HepG2 (cell line): ENCODE data around the gene STRIP1. TPM values are rescaled to one million over a fixed set of nuclear protein-coding genes. Genes with fewer than 3 reads are reported as not detected.

ENCODE experiments used
- ATAC-seq: fragments of 200-7000 bp; cut with Tn5 transposase; 3 replicates; pipeline ENCODE4 v1.9.1; 2020; ENCODE audit warnings: mild to moderate bottlenecking, moderate library complexity
- BruUV-seq: library from RNA; stranded (reverse); fragments of 400-500 nt; replicated peaks from 2 replicates; lab custom pipeline; 2021; lab: Mats Ljungman, UMichigan
- CTCF ChIA-PET: fragments of 300-600 bp; formaldehyde crosslinking; extraction: SDS; loops from one replicate; lab custom pipeline; 2021; ENCODE audit warnings: low total read pairs, inconsistent platforms, low intra/inter-chr PET ratio; lab: Yijun Ruan, JAX
- POLR2A ChIA-PET: fragments of 350-600 bp; sonication (Branson Sonifier 250); formaldehyde crosslinking; loops from one replicate; lab custom pipeline; 2020; ENCODE audit warnings: antibody characterized with exemption, inconsistent platforms; lab: Yijun Ruan, JAX
- DNase-seq: peaks from one replicate; pipeline ENCODE4 v3.0.0-alpha.2; 2015; ENCODE audit warnings: low spot score
- FAIRE-seq: peaks from 3 replicates; lab custom pipeline; 2011; peaks lifted over from hg19 to GRCh38; lab: Jason Lieb, UNC
- H2AFZ ChIP-seq: one replicate; pipeline ENCODE4 v1.6.1; 2011; ENCODE audit warnings: low read length, inconsistent platforms
- H3K27ac ChIP-seq: fragments of 300-600 bp; 3 replicates; pipeline ENCODE4 v1.8.0; 2011; ENCODE audit warnings: mixed run types, mild to moderate bottlenecking, mixed read lengths, low read length, inconsistent platforms; ENCODE audit not compliant: insufficient read depth; ENCODE audit errors: extremely low read length
- H3K27me3 ChIP-seq, 2 experiments: fragments of 200-600 bp in 1 of 2; 2 replicates in 1 of 2; 3 replicates in 1 of 2; pipeline versions ENCODE4 v1.6.0 to v1.8.0; 2011; ENCODE audit warnings: low read length in 2 of 2, mild to moderate bottlenecking in 2 of 2, moderate library complexity in 2 of 2, inconsistent platforms in 1 of 2; ENCODE audit not compliant: insufficient read depth in 2 of 2, control insufficient read depth in 1 of 2
- H3K36me3 ChIP-seq, 2 experiments: fragments of 200-600 bp in 1 of 2; replicated peaks in 1 of 2; 2 replicates in 1 of 2; 3 replicates in 1 of 2; pipeline versions ENCODE4 v1.5.1 to v1.8.0; 2011; ENCODE audit warnings: low read length in 2 of 2, inconsistent platforms in 1 of 2; ENCODE audit not compliant: insufficient read depth in 2 of 2, control insufficient read depth in 1 of 2
- H3K4me1 ChIP-seq: 2 replicates; pipeline ENCODE4 v1.5.1; 2012; ENCODE audit warnings: low read length, inconsistent platforms; ENCODE audit not compliant: insufficient read depth
- H3K4me2 ChIP-seq: 2 replicates; pipeline ENCODE4 v1.6.0; 2011; ENCODE audit warnings: low read depth, low read length, inconsistent platforms
- H3K4me3 ChIP-seq, 3 experiments: fragments of 200-600 bp in 1 of 3; sonication (generic), shearing (Covaris generic) in 1 of 3; replicated peaks in 1 of 3; 2 replicates each; pipeline ENCODE4 v1.5.1; 2011 to 2016; ENCODE audit warnings: low read length in 3 of 3, inconsistent platforms in 2 of 3, low read depth in 2 of 3, mild to moderate bottlenecking in 2 of 3, control low read depth in 1 of 3, mixed read lengths in 1 of 3; ENCODE audit not compliant: insufficient read depth in 1 of 3
- H3K79me2 ChIP-seq: one replicate; pipeline ENCODE4 v1.6.1; 2011; ENCODE audit warnings: low read length, inconsistent platforms; ENCODE audit not compliant: insufficient read depth
- H3K9ac ChIP-seq: 2 replicates; pipeline ENCODE4 v1.6.0; 2011; ENCODE audit warnings: mild to moderate bottlenecking, low read depth, low read length, inconsistent platforms; ENCODE audit not compliant: insufficient read depth
- H3K9me3 ChIP-seq: 2 replicates; pipeline ENCODE4 v1.5.1; 2012; ENCODE audit warnings: mild to moderate bottlenecking, low read length
- H4K20me1 ChIP-seq: 2 replicates; pipeline ENCODE4 v1.6.0; 2011; ENCODE audit warnings: inconsistent platforms, mild to moderate bottlenecking, low read length, moderate library complexity; ENCODE audit not compliant: insufficient read depth
- ARID3A ChIP-seq: IDR thresholded peaks from 2 replicates; pipeline ENCODE4 v1.6.1; 2012; ENCODE audit warnings: low read depth, low read length, improper control_type of control experiment
- CENPX ChIP-seq: sonication (generic); formaldehyde crosslinking; IDR thresholded peaks from 2 replicates; pipeline ENCODE4 v1.9.0; 2021; ENCODE audit warnings: mild to moderate bottlenecking, missing genetic modification reagents, moderate library complexity
- GATAD2A ChIP-seq: IDR thresholded peaks from 2 replicates; pipeline ENCODE4 v1.6.1; 2016
- HOXA5 ChIP-seq: sonication (generic); formaldehyde crosslinking; IDR thresholded peaks from 2 replicates; pipeline ENCODE4 v1.4.0; 2020; ENCODE audit warnings: missing genetic modification reagents
- POGK ChIP-seq: sonication (generic); formaldehyde crosslinking; conservative IDR thresholded peaks from 2 replicates; pipeline ENCODE4 v1.8.0; 2022; ENCODE audit warnings: mild to moderate bottlenecking, moderate library complexity, missing genetic modification reagents
- RAD21 ChIP-seq: fragments of 450-650 bp; formaldehyde crosslinking; IDR thresholded peaks from 2 replicates; pipeline ENCODE4 v1.5.0; 2020; ENCODE audit warnings: mild to moderate bottlenecking
- SRF ChIP-seq: IDR thresholded peaks from 2 replicates; pipeline ENCODE4 v1.6.1; 2011; ENCODE audit warnings: mild to moderate bottlenecking, low read depth, low read length, moderate library complexity
- STAG1 ChIP-seq: sonication (generic); formaldehyde crosslinking; IDR thresholded peaks from 2 replicates; pipeline ENCODE4 v1.4.0; 2020; ENCODE audit warnings: missing genetic modification reagents
- ZNF569 ChIP-seq: sonication (generic); formaldehyde crosslinking; IDR thresholded peaks from 2 replicates; pipeline ENCODE4 v1.5.0; 2020; ENCODE audit warnings: mild to moderate bottlenecking, missing genetic modification reagents, moderate library complexity, borderline replicate concordance
- ZNF678 ChIP-seq: sonication (generic); formaldehyde crosslinking; IDR thresholded peaks from 2 replicates; pipeline ENCODE4 v1.4.0; 2020; ENCODE audit warnings: mild to moderate bottlenecking, missing genetic modification reagents
- ZNF724P ChIP-seq: sonication (generic); formaldehyde crosslinking; IDR thresholded peaks from 2 replicates; pipeline ENCODE4 v1.8.0; 2022; ENCODE audit warnings: missing genetic modification reagents, borderline replicate concordance
- ZNF768 ChIP-seq: sonication (generic); formaldehyde crosslinking; IDR thresholded peaks from 2 replicates; pipeline ENCODE4 v1.4.0; 2020; ENCODE audit warnings: missing genetic modification reagents
- WGBS: methylation state at CpG from one replicate; pipeline ENCODE4 v1.1.6; 2017; ENCODE audit warnings: low lambda C conversion rate; 5-methylcytosine and 5-hydroxymethylcytosine counted together
- in situ Hi-C: cut with HindIII; loops from 2 replicates; pipeline ENCODE4 v1.10.0; 2017; ENCODE audit warnings: low pct_unique_long_range_greater_than_20kb; ENCODE audit not compliant: extremely low pct_ligation_motif_present
- intact Hi-C: fragments of 100-400 bp; cut with micrococcal nuclease; formaldehyde crosslinking; loops from one replicate; pipeline ENCODE4 v1.10.0; 2022; ENCODE audit not compliant: unreplicated experiment
- polyA plus RNA-seq, 8 experiments: library from polyadenylated mRNA; depleted of rRNA in 3 of 8; stranded (reverse) in 7 of 8; unstranded in 1 of 8; fragments of >200 nt; fragmentation: Illumina TruSeq in 4 of 8; extraction: Trizol in 4 of 8; gene quantifications; 2 replicates each; pipeline versions ENCODE4 v1.2.1 to v1.2.3, GENCODE V29; 2011 to 2016; ENCODE audit warnings: low read depth in 4 of 8, missing spikeins in 1 of 8, mixed read lengths in 1 of 8; ENCODE audit not compliant: insufficient read depth in 1 of 8
- total RNA-seq, 5 experiments: library from RNA; depleted of rRNA; stranded (reverse); fragments of >200 nt; fragmentation: Illumina TruSeq; extraction: Trizol; gene quantifications; 2 replicates each; pipeline ENCODE4 v1.2.3, GENCODE V29; 2016; ENCODE audit warnings: low read depth in 1 of 5

The STRIP1 gene
- total and polyA plus RNA-seq, 2 of the 13 experiments (the other 11 are each of a cell fraction or from before 2014, with no cell fraction given), result 20.9 to 27.9 TPM

- no TSS peak for BruUV-seq
These were observed 23.6 kb downstream of the STRIP1 start for GRCh38 chr1:110057963-110058518.

More at GRCh38 chr1:110057963-110058518, 23.6 kb downstream of the STRIP1 start:
- Histone ChIP-seq H3K9me3 (no peaks in the 10 kb centered on the region), H2AFZ (no peak overlapping the region), H3K27ac (no peak overlapping the region), H3K36me3 (peaks cover 22 to 50% of the 10 kb centered on the region in 2 experiments), H3K27me3 (no peaks in the 10 kb centered on the region), H3K79me2 (no peaks in the 10 kb centered on the region), H3K4me3 (no peak overlapping the region), H3K9ac (no peak overlapping the region), H3K4me2 (no peak overlapping the region), H4K20me1 (0 out of 2 replicates have a peak, but pooled peaks cover 3% of the 10 kb centered on the region), H3K4me1 (peaks cover 17% of the 10 kb centered on the region)
- ATAC-seq (no peak), FAIRE-seq (no peak), DNase-seq (no peak)
- 98% methylated on average over 7 of the region's 7 CpGs for WGBS
- ChIA-PET POLR2A (no interaction called here), CTCF (no interaction called here)
- TF ChIP-seq CENPX (CRISPR knock-in tag) (no peak), ZNF569 (no peak), GATAD2A (CRISPR knock-in tag) (no peak), SRF (no peak), HOXA5 (CRISPR knock-in tag) (no peak), POGK (CRISPR knock-in tag) (no peak), ZNF768 (no peak), STAG1 (CRISPR knock-in tag) (no peak), ZNF678 (CRISPR knock-in tag) (no peak), ARID3A (no peak), RAD21 (CRISPR knock-in tag) (no peak), ZNF724P (no peak)
- intact Hi-C loops (no loop called here), in situ Hi-C loops (no loop called here)
